Suprapubic skin (tissue), 3 donors: ENCODE measurements around the gene FOLR2.

Experiments used
- POLR2A ChIP-seq, 2 donors: fragments of 450-650 bp; IDR thresholded peaks; one replicate each; pipeline ENCODE4 v1.6.1; 2017; ENCODE audit warnings: antibody characterized with exemption in 2 of 2, mild to moderate bottlenecking in 2 of 2, moderate library complexity in 2 of 2
- TF ChIP-seq, protein P1 (sequence below), 2 donors: fragments of 200-600 bp in 1 of 2; fragments of 450-650 bp in 1 of 2; sonication (generic) in 1 of 2; IDR thresholded peaks; one replicate each; pipeline ENCODE4 v1.5.1; 2016 to 2019; ENCODE audit warnings: antibody characterized with exemption in 2 of 2, mild to moderate bottlenecking in 1 of 2, moderate library complexity in 1 of 2

- no peak for TF ChIP-seq POLR2A (IDR thresholded peaks at IDR 0.05)
- TF ChIP-seq, protein P1, sequence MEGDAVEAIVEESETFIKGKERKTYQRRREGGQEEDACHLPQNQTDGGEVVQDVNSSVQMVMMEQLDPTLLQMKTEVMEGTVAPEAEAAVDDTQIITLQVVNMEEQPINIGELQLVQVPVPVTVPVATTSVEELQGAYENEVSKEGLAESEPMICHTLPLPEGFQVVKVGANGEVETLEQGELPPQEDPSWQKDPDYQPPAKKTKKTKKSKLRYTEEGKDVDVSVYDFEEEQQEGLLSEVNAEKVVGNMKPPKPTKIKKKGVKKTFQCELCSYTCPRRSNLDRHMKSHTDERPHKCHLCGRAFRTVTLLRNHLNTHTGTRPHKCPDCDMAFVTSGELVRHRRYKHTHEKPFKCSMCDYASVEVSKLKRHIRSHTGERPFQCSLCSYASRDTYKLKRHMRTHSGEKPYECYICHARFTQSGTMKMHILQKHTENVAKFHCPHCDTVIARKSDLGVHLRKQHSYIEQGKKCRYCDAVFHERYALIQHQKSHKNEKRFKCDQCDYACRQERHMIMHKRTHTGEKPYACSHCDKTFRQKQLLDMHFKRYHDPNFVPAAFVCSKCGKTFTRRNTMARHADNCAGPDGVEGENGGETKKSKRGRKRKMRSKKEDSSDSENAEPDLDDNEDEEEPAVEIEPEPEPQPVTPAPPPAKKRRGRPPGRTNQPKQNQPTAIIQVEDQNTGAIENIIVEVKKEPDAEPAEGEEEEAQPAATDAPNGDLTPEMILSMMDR (IDR thresholded peaks at IDR 0.05): no peak
These were observed 14.0 kb upstream of the FOLR2 start for GRCh38 chr11:72202571-72202970.
